Measurements from ENCODE around the gene INPP4B. TPM values are rescaled to one million over a fixed set of nuclear protein-coding genes. Genes with fewer than 3 reads are reported as not detected.

Gene INPP4B
- polyA plus RNA-seq, 1 of the 3 experiments (the other 2 are of a cell fraction) = 0.08 TPM

GRCh38 chr4:142427456-142427855 is 418.6 kb downstream of the INPP4B start (continued):
- TF ChIP-seq EZH2phosphoT487 (IDR thresholded peaks at IDR 0.05; ENCODE audit: borderline replicate concordance, low read depth) (no peak), GATA2 (CRISPR knock-in tag; IDR thresholded peaks at IDR 0.05) (no peak), FOXJ3 (CRISPR knock-in tag; IDR thresholded peaks at IDR 0.05) (no peak)

- H3K4me2 ChIP-seq = no peak overlapping the region
- H3K9me3 ChIP-seq = no peaks in the 10 kb centered on the region
- no peak overlapping the region for H2AFZ ChIP-seq (ENCODE audit: low read depth)
- H3K4me1 ChIP-seq (ENCODE audit: control insufficient read depth in 1 of 2, insufficient read depth in 2 of 2, low read depth in 1 of 2, low read length in 1 of 2) = peaks cover 0 to 6% of the 10 kb centered on the region in 2 experiments; a peak in 2 of 4 replicates
- H3K9ac ChIP-seq = no peak overlapping the region
- no peaks in the 10 kb centered on the region for H4K20me1 ChIP-seq (ENCODE audit: insufficient read depth)
- 90% methylated on average over 2 of the region's 2 CpGs for WGBS (ENCODE audit: low lambda C conversion rate)
- no peak for DNase-seq
- no peaks in the 10 kb centered on the region for H3K36me3 ChIP-seq (replicated peaks in 1 of 2; ENCODE audit: control insufficient read depth in 1 of 2, insufficient read depth in 2 of 2, low read length in 1 of 2)
- no peaks in the 10 kb centered on the region for H3K9me2 ChIP-seq
- no peaks in the 10 kb centered on the region for H3K79me2 ChIP-seq (ENCODE audit: insufficient read depth)
- POLR2A ChIA-PET = no interaction called here
- H3K4me3 ChIP-seq (ENCODE audit: low read depth in 2 of 2, low read length in 1 of 2) = no peak overlapping the region
- H3K27ac ChIP-seq (ENCODE audit: low read depth in 2 of 2, low read length in 1 of 2) = no peak overlapping the region
- TF ChIP-seq NRF1 (IDR thresholded peaks at IDR 0.05; ENCODE audit: low read depth, low read length) (no peak), GATA2 (CRISPR knock-in tag; IDR thresholded peaks at IDR 0.05) (no peak), SIN3A (IDR thresholded peaks at IDR 0.05; ENCODE audit: borderline replicate concordance, low read depth, low read length) (no peak), EP300 (IDR thresholded peaks at IDR 0.05; ENCODE audit: borderline replicate concordance in 1 of 2, low read depth in 1 of 2, low read length in 1 of 2) (no peak), USF2 (IDR thresholded peaks at IDR 0.05; ENCODE audit: borderline replicate concordance, low read depth, low read length) (no peak), POLR2AphosphoS5 (IDR thresholded peaks at IDR 0.05; ENCODE audit: low read depth, low read length) (no peak), RXRA (IDR thresholded peaks at IDR 0.05; ENCODE audit: borderline replicate concordance, low read depth) (no peak), SMC3 (IDR thresholded peaks at IDR 0.05; ENCODE audit: low read depth, low read length) (no peak), RCOR1 (IDR thresholded peaks at IDR 0.05; ENCODE audit: low read length) (no peak), GABPA (IDR thresholded peaks at IDR 0.05; ENCODE audit: low read depth) (no peak), FOXJ3 (CRISPR knock-in tag; IDR thresholded peaks at IDR 0.05) (no peak), REST (IDR thresholded peaks at IDR 0.05; ENCODE audit: low read depth, low read length) (no peak), MAX (IDR thresholded peaks at IDR 0.05; ENCODE audit: low read depth) (no peak)
- no peaks in the 10 kb centered on the region for H3F3A ChIP-seq (replicated peaks; ENCODE audit: insufficient read depth)
- CTCF ChIA-PET = interaction anchor here (1.0 to 1.5 kb wide), 2 partner anchors 15 to 63 kb away, joined by 3 read pairs; no protein-coding TSS in a partner anchor
- H3K27me3 ChIP-seq (ENCODE audit: insufficient read depth) = no peaks in the 10 kb centered on the region
These were observed 422.2 kb downstream of the INPP4B start for GRCh38 chr4:142423861-142424260.
